NCI-H2107 (cell line): ENCODE results near the gene SLAMF6.
"Not testable (repeated sequence)": the region's sequence is repeated elsewhere in the genome, so short reads cannot be mapped to it uniquely, and the experiment has no call there.

Experiments used
- DNase-seq: peaks from one replicate; lab custom pipeline; 2025; lab: John Stamatoyannopoulos, UW

The SLAMF6 gene

DNA sequence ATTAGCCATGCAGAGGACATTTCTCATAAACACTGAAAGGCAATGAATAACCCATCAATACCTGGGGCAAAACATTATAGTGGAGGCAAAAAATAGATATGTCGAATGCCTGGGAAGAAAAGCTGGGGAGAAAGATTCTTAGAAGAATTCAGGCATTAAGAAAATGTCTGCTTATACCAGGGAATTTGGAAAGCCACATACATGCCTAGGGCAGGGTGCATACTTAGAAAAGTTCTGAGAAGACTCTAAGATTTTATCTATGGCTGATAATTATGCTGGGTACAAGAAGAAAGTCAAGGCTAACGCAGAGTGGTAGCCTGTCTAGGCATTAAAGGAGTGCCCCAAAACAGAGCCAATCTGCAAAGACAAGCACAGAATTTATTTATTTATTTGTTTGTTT, 18.4 kb downstream of the SLAMF6 start:
- no peak for DNase-seq

DNA sequence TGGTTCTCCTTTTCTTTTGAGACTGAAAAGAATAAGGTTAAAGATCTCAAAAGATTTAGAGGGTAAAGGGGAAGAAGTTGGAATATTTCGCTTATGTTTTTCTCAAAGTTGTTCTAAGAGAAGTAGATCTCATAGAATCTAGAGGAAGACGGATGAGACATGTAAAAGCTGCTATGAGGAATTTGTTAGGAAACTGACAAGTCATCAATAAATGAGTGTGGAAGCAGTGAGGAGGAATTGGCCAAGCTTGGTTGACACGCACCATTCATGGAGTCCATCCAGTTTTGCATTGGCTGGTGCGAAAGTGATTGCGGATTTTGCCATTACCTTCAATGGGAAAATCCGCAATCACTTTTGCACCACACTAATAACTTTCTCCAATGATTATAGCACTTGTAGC, 20.0 kb downstream of the SLAMF6 start:
- DNase-seq: no peak

DNA sequence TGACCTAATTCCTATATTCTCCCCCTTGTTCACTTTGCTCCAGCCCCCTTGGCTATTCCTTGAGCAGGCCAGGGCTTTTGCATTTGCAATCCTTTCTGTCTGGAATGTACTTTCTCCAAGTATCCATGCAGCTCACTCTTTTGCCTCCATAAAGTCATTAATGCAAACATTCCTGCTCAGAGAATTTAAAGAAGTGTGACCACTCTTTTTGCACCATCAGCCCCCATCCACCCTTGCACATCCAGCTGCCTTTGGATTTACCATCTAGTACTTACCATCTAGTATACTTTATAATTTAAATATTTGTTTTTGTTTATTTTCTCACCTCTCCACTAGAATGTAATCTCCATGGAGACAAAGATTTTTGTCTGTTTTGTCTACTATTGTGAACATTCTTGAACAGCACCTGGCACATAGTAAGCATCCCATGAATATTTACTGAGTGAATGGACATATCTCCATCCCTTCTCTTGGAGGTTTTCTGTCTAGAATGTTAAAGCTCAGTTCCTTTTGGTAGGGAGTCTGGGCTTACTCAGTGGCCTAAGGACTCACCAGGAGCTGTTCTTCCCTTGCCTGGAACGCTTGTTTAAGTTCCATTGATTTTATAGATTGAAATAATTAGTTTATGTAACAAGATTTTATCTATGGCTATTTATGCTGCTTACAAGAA, 22.6 kb downstream of the SLAMF6 start:
- DNase-seq: no peak

DNA sequence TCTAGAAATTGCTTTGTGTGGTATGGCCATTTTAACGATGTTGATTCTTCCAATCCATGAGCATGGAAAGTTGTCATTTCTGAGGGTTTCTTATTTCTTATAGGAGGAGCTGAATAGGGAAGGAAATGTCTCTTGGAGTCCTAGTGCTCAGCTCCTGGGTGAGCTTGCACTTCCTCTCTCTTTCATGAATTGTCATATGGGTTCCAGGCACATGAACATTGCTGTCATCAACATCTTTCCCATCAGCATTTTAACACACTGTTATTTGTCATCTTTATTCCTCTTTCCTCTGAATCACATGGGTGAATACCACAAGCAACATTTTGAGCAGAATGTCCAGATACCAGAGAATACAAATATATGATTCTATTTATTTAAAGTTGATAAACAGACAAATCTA, 23.4 kb downstream of the SLAMF6 start:
- DNase-seq: no peak

DNA sequence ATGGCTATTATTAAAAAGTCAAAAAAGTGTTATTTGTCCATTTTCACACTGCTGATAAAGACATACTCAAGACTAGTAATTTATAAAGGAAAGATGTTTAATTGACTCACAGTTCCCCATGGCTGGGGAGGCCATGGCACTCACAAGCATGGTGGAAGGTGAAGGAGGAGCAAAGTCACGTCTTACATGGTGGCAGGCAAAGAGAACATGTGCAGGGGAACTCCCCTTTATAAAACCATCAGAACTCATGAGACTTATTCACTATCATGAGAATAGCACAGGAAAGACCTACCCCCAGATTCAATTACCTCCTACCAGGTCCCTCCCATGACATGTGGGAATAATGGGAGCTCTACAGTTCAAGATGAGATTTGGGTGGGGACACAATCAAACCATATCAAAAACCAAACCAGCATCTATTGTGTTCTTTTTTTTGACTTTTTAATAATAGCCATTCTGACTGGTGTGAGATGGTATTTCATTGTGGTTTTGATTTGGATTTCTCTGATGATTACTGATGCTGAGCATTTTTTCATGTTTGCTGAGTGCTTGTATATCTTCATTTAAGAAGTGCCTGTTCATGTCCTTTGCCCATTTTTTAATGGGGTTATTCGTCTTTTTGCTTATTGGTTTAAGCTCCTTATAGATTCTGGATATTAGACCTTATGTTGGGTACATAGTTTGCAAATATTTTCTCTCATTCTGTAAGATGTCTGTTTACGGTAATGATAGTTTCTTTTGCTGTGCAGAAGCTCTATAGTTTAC, 24.6 kb downstream of the SLAMF6 start:
- not testable (repeated sequence) for DNase-seq

DNA sequence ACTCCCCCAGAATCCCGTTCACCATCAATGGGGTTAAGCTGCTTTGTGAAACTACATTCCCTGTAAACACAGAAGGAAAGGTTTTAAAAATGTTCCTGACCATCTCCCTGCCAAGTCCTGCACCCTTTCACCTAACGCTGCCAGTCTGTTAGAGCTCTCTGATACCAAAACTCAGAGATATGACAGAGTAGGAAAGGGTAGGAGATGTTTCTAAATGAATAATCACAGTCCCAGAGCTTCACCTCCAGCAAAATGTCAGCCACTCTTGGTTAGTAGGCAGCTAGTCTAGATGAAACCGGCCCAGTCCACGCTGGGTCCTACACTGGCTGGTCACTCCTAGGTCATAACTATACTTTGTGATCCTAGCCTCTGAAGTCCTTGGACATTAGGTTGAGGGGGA, 26.7 kb downstream of the SLAMF6 start:
- DNase-seq: no peak

DNA sequence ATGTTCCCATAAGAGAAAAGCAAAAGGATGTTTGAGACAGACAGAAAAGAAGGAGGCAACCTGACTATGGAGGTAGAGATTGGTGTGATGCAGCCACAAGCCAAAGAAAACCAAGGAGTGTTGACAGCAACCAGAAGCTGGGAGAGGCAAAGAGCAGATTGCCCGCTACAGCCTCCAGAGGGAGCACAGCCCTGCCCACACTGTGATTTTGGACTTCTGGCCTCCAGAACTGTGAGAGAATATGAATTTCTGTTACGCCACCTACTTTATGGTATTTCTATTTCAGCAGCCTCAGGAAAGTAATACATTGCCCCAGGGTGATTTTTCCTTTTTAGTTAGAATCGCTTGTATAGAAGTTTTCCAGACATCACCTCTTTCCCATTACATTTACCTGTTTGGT, 28.4 kb downstream of the SLAMF6 start:
- no peak for DNase-seq

DNA sequence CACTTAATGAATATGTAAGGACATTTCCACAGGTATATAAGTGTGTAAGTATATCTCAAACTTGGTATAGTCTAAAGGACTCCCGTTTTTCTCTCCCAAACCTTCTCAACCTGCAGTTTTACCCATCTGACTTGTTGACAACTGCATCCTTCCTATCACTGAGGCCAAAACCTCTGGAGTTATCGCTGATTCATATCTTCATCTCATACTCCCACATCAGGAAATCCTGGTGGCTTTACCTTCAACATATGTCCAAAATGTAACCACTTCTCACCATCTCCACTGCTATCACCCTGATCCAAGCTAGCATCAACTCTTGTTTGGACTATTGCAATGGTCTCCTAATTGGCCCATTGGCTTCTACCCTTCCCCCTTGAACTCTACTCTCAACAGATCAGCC, 30.4 kb downstream of the SLAMF6 start:
- DNase-seq: no peak

DNA sequence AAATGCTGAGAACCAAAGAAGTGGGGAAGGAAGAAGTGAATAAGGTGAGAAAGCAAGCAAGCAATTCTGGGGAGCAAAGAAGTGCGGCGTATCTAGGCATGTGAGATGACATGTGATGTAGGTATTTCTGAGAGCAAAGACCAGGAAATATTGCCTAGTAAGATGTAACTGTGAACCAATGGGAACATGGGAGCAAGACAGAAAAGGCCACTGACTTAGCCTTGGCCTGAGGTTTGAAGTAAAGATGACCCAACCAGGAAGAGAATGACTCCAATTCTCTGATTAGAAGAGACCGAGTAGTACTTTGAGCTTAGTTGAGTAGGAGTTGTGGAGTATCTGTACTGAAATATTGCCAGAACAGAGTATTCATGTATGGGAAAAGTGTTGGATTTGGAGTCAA, 31.1 kb downstream of the SLAMF6 start:
- no peak for DNase-seq

DNA sequence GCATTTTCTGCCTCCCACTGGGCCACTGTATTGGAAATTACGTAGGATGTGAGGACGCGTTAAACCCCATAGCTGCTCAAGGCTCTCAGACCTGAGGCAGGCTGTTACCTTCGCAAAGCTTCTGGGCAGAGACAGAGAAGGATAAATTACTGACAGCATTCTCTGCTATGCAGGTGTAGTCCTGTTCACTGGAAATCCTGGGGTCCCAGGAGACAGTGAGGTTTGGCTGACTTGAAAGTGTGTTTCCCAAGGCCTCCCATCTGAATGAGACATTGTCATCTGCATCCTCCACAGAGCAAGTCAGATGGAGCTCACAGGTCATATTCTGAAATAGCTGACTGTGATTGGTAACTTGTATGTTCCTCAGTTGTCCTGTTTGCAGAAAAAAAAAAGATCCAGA, 32.0 kb downstream of the SLAMF6 start:
- no peak for DNase-seq

DNA sequence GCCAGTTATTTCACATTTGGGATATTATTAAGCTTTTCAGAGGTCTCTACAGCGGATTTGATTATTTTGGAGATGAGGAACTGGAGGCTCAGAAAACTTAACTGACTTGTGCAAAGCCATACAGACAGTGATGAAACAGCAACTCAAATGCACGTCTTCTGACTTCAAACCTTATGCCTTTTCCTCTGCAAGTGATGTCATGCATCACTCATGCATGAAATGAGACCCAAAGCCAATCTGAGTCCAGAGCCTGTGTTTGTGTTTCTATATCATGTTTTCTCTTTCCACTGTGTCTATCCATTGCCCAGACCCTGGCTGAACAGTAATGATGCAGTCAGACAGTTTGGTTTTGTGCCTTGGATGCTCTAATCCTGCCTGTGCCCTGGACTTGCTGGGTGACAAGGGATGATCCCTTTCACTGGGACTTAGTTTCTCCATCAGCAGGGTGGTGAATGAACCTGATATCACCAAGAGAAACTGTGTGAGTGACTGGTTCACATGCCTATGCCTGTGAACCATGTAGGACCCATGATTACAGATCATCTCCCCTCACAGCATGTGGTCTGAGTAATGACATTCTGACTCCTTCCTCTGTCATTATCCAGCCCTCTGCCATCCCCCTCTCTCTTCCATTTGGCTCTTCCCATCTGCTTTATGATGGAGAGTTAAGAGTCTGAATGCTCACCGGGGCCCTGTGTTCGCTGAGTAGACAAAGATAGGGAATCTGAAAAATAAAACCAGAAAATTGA, 33.4 kb downstream of the SLAMF6 start:
- DNase-seq: no peak

DNA sequence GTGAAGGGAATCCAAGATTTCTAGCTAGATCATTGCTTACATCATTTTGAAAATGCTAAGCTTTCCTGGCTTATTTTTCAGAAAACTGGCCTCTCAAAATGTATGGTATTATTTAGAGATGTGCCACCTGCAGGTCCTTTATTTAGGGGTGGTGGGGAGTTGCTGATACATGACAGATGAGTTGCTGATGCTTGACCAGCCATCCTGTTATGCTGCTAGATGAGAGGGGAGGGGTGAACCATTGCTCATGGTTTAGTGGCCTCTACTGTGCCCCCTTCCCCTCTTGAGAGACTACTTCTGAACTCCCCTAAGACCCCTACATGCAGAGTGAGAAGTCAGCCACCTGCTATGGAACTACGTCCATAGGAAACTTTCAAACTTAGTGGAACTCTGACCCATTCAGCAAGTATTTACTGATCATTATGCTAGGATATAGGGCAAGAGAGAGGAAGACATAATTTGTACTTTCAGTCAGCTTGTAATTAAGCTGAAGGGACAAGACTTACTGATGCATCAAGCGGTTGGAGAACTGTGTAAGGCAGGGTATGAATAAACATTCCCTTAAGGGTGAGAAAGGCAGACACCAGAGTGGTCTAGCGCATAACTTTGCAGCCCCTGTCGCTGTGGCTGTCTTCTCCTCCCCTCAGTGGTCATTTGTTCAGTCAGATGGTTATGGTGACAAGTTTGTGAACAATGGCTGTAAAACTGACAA, 34.6 kb downstream of the SLAMF6 start:
- no peak for DNase-seq

DNA sequence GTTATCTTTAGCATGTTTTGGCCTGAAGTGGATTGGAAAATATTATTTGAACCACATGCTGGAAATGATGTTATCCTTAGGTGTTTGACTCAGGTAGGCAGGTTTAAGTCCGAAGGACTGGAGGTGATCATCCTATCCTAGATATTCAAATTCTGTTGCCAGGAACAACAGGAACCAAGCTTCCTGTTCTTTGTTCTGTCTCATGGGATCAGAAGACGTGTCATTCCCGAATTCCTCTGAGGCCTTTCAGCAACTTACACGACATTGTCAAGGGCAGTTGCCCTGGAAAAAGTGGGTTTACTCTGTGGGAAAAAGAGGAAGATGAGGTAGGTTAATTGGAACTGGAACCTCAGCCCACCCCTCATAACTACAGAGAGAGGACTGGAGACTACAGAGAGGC, 36.6 kb downstream of the SLAMF6 start:
- DNase-seq: no peak

DNA sequence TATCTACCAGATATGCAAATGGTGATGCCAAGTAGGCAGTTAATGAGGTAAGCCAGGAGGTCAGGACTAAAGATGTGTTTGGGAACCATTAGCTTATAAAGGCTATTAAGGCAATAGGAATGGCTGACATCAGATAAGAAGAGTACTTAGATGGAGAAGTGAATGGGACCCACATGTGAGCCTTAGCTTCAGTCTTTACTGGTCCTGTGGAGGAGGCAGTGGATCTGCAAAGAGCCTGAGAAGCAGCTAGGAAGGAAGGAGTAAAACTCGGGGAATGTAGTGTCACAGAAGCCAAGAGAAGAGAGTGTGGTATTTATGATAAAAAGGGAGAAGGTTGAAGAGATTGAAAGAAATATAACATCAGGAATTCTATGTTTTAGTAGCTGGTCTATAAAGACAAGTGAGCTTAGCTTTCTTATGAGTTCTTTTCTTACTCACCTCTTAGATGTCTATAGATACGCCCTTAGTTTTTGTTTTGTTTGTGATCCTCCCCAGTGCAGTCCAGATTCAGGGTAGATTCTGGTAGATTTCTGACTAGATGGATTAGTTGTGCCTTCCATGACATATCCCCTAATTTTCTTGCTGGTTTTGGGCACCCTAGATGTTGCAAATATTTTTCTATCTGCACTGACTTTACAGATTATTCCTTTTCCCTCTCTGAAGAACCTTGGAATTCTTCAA, 39.4 kb downstream of the SLAMF6 start:
- no peak for DNase-seq

DNA sequence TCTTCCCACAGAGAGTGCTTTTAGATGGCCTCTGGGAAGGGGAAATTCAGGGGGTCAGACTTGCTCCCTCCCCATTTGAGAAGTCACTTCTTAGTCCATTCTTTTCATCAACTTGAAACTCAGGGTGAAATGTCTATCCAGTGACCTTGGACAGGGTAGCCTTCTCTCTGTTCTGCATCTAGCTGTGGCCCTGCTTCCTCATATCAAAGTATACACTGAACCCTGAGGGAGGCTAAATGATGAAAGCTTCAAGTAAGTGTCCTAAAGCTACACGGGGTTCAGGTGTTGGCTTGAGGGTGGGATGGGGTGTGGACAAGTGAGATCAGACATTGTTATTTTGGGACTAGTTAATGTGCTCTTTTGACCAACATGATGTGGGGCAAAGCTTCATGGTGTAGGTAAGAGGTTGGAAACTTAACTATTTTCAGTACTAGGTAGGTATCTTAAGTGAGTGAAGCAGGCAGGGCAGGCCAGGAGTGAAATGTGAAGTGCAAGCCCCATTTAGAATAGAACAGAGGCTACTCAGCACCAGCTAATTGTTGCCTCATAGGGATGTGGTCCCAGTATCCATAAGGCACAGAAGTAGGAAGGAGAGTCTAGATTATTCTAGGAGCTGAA, 41.0 kb downstream of the SLAMF6 start:
- no peak for DNase-seq

DNA sequence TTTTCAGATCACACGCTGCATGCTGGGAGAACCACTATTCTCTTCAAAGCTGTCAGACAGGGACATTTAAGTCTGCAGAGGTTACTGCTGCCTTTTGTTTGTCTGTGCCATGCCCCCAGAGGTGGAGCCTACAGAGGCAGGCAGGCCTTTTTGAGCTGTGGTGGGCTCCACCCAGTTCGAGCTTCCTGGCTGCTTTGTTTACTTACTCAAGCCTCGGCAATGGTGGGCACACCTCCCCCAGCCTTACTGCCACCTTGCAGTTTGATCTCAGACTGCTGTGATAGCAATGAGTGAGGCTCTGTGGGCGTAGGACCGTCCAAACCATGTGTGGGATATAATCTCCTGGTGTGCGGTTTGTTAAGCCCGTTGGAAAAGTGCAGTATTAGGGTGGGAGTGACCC, 42.3 kb downstream of the SLAMF6 start:
- not testable (repeated sequence) for DNase-seq

DNA sequence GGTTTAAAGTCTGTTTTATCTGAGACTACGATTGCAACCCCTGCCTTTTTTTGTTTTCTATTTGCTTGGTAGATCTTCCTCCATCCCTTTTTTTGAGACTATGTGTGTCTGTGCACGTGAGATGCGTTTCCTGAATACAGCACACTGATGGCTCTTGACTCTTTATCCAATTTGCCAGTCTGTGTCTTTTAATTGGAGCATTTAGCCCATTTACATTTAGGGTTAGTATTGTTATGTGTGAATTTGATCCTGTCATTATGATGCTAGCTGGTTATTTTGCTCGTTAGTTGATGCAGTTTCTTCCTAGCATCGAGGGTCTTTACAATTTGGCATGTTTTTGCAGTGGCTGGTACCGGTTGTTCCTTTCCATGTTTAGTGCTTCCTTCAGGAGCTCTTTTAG, 44.0 kb downstream of the SLAMF6 start:
- DNase-seq: not testable (repeated sequence)

DNA sequence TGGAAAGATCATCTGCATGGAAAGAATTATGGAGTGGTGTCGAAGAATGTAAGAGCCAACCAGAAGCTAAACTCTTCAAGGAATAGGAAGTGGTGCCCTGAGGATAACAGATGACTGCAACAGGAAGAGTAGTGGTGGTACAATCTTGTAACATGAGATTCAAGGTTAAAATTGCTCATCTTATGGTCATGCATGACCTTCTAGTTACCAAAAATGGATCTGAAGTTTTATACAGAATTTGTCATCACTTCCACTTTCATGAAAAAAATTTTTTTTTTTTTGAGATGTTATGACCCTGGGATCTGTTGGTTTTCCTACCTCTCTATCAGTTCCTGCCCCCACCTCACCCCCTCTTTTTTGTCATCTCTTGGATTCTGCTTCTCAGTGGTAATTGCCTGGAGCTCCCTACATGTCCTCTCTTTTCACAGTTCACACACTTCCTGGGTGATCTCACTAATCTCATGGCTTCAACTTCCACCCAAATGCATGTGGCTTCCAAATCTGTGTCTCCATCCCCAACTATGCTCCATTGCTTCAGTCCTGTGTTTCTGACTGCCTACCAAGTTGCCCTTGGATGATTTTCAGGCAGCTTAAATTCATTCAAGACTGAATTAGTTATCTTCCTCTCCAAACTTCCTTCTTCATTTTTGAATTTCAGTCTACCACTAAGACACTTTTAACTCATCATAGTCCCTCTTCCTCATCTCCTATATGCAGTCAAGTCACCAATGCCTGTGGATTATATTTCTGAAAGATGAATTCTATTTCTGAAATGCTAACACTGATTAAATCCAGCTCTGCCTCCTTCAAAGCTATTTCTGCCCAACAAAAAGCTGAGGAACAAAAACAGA, 48.4 kb downstream of the SLAMF6 start:
- no peak for DNase-seq

DNA sequence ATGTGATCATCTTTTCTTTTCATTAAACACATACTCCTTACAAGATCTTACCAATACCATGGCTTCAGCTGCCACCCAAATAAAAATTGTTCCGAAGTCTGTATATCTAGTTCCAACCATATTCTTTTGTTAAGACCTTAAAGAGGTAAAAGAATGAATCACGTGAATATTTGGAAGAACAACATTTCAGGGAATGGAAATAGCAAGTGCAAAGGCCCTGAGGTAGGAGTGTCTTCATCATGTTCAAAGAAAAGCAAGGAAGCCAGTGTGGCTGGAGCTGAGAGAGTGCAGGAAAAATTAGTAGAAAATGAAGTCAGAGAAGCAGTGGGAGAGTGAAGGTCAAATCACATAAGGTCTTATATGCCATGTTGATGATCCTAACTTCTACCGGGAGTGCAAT, 50.9 kb downstream of the SLAMF6 start:
- DNase-seq: no peak

DNA sequence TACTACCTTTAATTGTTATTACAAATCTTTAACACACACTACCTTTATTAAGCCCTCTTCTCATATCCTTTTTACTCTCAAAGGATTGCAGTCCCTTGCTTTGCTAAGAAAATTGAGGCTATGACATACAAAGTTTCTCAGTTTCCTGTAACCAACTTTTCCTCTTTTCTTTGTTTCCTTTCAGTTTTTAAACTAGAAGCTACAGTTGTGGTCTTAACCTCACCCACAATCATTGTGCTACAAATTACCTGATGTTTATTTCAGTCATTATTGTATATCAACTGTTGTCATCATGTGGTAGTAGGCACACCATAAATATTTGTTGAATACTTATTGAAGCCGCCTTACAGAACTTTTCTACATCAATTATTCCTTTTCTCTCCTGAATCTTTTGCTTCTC, 51.8 kb downstream of the SLAMF6 start:
- DNase-seq: no peak

DNA sequence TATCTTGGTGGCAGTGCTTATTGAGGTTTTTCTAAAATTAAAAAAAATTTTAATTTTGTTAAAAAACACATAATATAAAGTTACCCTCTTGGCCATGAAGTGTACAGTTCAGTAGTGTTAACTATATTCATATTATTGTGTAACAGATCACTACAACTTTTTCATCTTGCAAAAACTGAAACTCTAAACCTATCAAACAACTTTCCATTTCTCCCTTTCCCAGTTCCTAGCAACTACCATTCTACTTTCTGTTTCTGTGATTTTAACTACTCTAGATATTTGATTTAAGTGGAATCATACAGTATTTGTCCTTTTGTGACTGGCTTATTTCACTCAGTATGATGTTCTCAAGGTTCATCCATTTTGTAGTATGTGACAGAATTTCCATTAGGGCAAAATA, 55.5 kb downstream of the SLAMF6 start:
- DNase-seq: no peak
